Measurements from ENCODE around the gene LPP. TPM values are rescaled to one million over a fixed set of nuclear protein-coding genes. Genes with fewer than 3 reads are reported as not detected.

Gene LPP
- polyA plus RNA-seq, 3 donors: 14.1 to 23.2 (median 15.3) TPM

DNA sequence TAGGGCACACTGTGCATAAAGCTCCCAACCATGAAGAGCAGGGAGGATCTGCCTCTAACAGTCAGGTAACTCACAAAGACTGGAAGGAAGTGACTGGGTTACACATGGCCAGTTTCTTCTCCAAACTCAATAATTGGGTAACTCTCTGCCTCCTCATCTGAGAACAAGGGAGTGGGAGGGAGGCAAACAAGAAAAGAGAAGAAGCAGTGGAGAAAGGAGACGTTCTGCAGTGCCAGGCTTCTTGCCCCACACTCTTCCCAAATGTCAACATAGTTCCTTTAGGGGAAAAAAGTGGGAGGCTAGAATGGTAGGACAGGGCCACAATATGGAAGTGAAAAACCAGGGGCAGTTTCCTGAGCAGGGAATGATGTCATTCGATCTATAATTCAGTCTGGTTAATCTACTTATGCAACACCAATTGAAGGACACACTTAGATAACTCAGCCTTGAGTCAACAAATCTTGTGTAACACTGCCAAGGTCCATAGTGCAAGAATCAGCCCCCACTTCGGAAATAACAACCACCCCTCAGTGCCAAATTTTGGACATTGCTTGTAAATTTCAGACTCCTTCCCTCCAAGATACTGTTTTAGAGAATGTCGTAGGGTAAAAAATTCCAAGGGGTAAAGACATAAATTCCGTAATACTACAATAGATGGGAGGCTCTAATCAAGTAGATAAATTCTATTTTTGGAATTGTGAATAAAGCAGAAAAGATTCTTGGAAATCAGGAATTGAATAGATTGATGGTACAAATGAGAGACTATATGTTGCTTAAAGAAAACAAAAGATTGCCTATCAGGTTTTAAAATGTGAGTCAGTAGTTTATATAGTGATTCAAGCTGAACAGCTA, 143.0 kb downstream of the LPP start:
- no peaks in the 10 kb centered on the region for H3K36me3 ChIP-seq (replicated peaks in 1 of 2; ENCODE audit: control insufficient read depth in 1 of 2, insufficient read depth in 2 of 2, low read length in 2 of 2)
- H3K27ac ChIP-seq (ENCODE audit: low read depth in 1 of 2, low read length in 2 of 2): peak overlapping the region; percentile 21 to 72
- no peaks in the 10 kb centered on the region for H4K20me1 ChIP-seq (ENCODE audit: insufficient read depth, low read length)
- H3K9me3 ChIP-seq (replicated peaks in 1 of 2; ENCODE audit: control insufficient read depth in 1 of 2, insufficient read depth in 1 of 2, low read length in 2 of 2): no peaks in the 10 kb centered on the region
- peak; percentile 69 to 92 (median 86) for DNase-seq
- intact Hi-C loops (cut with micrococcal nuclease): loop anchor here (5.0 to 10.0 kb wide), 5 partner anchors 135 to 655 kb away; partner anchors contain the start of gene BCL6 (in 1 of the 2)
- H3K4me3 ChIP-seq (replicated peaks in 1 of 3; ENCODE audit: low read depth in 2 of 3, low read length in 3 of 3): peak overlapping the region in 1 of 3 experiments; percentile 27
- Mint-ChIP-seq H3K9me3 (peaks cover 0 to 2% (median 0%) of the 10 kb centered on the region in 7 donors), H3K36me3 (peaks cover 9 to 22% of the 10 kb centered on the region in 2 donors), H3K4me3 (peak overlapping the region in 1 of 2 donors; percentile 18), H3K27ac (peak overlapping the region; percentile 81 to 96 (median 92)), H3K4me1 (peaks cover 68% of the 10 kb centered on the region), H3K27me3 (ENCODE audit: low read depth in 3 of 3) (no peaks in the 10 kb centered on the region)
- H3K27me3 ChIP-seq (ENCODE audit: control insufficient read depth in 2 of 2, insufficient read depth in 2 of 2, low read length in 2 of 2): no peaks in the 10 kb centered on the region
- H3K79me2 ChIP-seq (ENCODE audit: insufficient read depth, low read length): peaks cover 20% of the 10 kb centered on the region
- 50% methylated on average over 2 of the region's 5 CpGs for WGBS (ENCODE audit: insufficient coverage)
- H3K4me2 ChIP-seq (replicated peaks; ENCODE audit: extremely low read depth, low read length, poor library complexity, severe bottlenecking): peak overlapping the region; percentile 31
- TF ChIP-seq, protein P1, sequence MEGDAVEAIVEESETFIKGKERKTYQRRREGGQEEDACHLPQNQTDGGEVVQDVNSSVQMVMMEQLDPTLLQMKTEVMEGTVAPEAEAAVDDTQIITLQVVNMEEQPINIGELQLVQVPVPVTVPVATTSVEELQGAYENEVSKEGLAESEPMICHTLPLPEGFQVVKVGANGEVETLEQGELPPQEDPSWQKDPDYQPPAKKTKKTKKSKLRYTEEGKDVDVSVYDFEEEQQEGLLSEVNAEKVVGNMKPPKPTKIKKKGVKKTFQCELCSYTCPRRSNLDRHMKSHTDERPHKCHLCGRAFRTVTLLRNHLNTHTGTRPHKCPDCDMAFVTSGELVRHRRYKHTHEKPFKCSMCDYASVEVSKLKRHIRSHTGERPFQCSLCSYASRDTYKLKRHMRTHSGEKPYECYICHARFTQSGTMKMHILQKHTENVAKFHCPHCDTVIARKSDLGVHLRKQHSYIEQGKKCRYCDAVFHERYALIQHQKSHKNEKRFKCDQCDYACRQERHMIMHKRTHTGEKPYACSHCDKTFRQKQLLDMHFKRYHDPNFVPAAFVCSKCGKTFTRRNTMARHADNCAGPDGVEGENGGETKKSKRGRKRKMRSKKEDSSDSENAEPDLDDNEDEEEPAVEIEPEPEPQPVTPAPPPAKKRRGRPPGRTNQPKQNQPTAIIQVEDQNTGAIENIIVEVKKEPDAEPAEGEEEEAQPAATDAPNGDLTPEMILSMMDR (IDR thresholded peaks at IDR 0.05): no peak
- no peak overlapping the region for H2AFZ ChIP-seq (ENCODE audit: insufficient read depth, low read depth, low read length, poor library complexity, severe bottlenecking)
- peaks cover 58 to 71% of the 10 kb centered on the region in 2 donors for H3K4me1 ChIP-seq (ENCODE audit: control insufficient read depth in 1 of 2, insufficient read depth in 2 of 2, low read length in 2 of 2)
- H3K9ac ChIP-seq (ENCODE audit: insufficient read depth, low read length, poor library complexity, severe bottlenecking): no peak overlapping the region

DNA sequence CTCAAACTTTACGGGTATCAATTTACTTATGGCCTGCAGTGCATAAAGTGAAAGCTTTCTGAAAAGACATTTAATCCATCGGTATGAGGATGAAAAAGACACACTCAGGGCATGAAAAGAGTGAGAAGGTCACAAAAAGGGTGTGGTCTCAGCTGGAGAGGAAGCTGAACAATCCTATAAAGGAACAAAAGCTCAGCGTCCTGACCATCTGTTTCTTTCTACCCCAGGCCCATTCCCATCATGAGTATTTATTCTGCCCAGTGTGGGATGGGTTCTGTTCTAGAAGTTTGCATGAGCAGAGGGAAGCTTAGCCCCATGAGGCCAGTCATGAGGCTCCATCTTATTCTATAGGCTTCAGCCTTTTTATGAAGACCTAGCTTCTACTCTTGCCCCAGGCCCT, 144.6 kb downstream of the LPP start:
- TF ChIP-seq, protein P1 (IDR thresholded peaks at IDR 0.05): no peak
- peak overlapping the region; percentile 52 for H3K4me2 ChIP-seq (replicated peaks; ENCODE audit: extremely low read depth, low read length, poor library complexity, severe bottlenecking)
- peaks cover 12% of the 10 kb centered on the region for H3K79me2 ChIP-seq (ENCODE audit: insufficient read depth, low read length)
- no peaks in the 10 kb centered on the region for H4K20me1 ChIP-seq (ENCODE audit: insufficient read depth, low read length)
- Mint-ChIP-seq H3K9me3 (peaks cover 0 to 2% (median 0%) of the 10 kb centered on the region in 7 donors), H3K27me3 (ENCODE audit: low read depth in 3 of 3) (no peaks in the 10 kb centered on the region), H3K4me1 (peaks cover 61% of the 10 kb centered on the region), H3K27ac (peak overlapping the region; percentile 81 to 96 (median 87)), H3K36me3 (peaks cover 15 to 29% of the 10 kb centered on the region in 2 donors), H3K4me3 (peak overlapping the region in 1 of 2 donors; percentile 53)
- H3K36me3 ChIP-seq (replicated peaks in 1 of 2; ENCODE audit: control insufficient read depth in 1 of 2, insufficient read depth in 2 of 2, low read length in 2 of 2): no peaks in the 10 kb centered on the region
- H3K4me1 ChIP-seq (ENCODE audit: control insufficient read depth in 1 of 2, insufficient read depth in 2 of 2, low read length in 2 of 2): peaks cover 58 to 64% of the 10 kb centered on the region in 2 donors
- H3K27me3 ChIP-seq (ENCODE audit: control insufficient read depth in 2 of 2, insufficient read depth in 2 of 2, low read length in 2 of 2): no peaks in the 10 kb centered on the region
- intact Hi-C loops (cut with micrococcal nuclease): loop anchor here (5.0 to 10.0 kb wide), 5 partner anchors 134 to 654 kb away; partner anchors contain the start of gene BCL6 (in 1 of the 2)
- peak; percentile 31 to 50 (median 49) for DNase-seq
- peak overlapping the region in 1 of 3 experiments; percentile 41 for H3K4me3 ChIP-seq (replicated peaks in 1 of 3; ENCODE audit: low read depth in 2 of 3, low read length in 3 of 3)
- no peak overlapping the region for H3K9ac ChIP-seq (ENCODE audit: insufficient read depth, low read length, poor library complexity, severe bottlenecking)
- H2AFZ ChIP-seq (ENCODE audit: insufficient read depth, low read depth, low read length, poor library complexity, severe bottlenecking): peak overlapping the region; percentile 4
- WGBS (ENCODE audit: insufficient coverage): no CpG with 5 or more reads among the region's 3 CpGs
- H3K27ac ChIP-seq (ENCODE audit: low read depth in 1 of 2, low read length in 2 of 2): peak overlapping the region; percentile 13 to 65
- H3K9me3 ChIP-seq (replicated peaks in 1 of 2; ENCODE audit: control insufficient read depth in 1 of 2, insufficient read depth in 1 of 2, low read length in 2 of 2): no peaks in the 10 kb centered on the region

Data from CD14-positive monocyte (primary cell).